HG03039 (cell line): ENCODE results near the gene GNAI2.
"Not testable (repeated sequence)": the region's sequence is repeated elsewhere in the genome, so short reads cannot be mapped to it uniquely, and the experiment has no call there.

Experiments
- ATAC-seq: cut with Tn5 transposase; IDR thresholded peaks from one replicate; pipeline ENCODE4 v1.9.1; 2021; ENCODE audit warnings: mild to moderate bottlenecking, moderate library complexity; ENCODE audit not compliant: unreplicated experiment

Gene GNAI2

DNA sequence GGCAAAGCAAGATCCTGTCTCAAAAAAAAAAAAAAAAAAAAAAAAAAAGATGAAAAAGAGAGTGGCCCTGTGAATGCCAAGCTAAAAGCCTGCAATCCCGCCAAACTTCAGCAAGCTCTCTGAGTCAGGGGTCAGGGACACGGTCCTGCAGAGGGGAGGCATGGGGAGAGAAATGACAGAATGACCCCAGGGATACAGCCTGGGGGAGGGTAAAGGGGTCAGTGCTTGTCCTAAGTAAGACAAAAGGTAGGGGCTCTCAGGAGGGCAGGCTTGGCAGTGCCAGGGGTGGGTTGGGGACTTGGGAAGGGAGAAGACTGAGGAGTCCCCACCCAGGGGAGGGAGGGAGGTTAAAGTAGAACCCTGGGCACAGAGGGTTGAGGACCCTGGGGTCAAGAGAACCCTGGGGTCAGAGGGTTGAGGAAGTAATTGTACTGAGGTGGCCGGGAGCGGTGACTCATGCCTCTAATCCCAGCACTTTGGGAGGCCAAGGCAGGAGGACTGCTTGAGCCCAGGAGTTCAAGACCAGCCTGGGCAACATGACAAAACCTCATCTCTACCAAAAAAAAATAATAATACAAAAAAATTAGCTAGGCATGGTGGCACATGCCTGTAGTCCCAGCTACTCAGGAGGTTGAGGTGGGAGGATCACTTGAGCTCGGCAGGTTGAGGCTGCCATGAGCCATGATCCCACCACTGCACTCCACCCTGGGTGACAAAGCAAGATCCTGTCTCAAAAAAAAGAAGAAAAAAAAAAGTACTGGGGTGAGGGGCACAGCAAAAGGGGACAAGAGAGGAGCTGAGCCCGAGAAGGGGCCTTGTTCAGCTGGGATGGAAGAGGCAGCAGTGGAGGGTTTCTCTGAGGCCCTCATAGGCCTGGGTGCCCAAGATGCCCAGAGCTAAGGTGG lies 27.7 kb downstream of the GNAI2 start:
- no peak for ATAC-seq

DNA sequence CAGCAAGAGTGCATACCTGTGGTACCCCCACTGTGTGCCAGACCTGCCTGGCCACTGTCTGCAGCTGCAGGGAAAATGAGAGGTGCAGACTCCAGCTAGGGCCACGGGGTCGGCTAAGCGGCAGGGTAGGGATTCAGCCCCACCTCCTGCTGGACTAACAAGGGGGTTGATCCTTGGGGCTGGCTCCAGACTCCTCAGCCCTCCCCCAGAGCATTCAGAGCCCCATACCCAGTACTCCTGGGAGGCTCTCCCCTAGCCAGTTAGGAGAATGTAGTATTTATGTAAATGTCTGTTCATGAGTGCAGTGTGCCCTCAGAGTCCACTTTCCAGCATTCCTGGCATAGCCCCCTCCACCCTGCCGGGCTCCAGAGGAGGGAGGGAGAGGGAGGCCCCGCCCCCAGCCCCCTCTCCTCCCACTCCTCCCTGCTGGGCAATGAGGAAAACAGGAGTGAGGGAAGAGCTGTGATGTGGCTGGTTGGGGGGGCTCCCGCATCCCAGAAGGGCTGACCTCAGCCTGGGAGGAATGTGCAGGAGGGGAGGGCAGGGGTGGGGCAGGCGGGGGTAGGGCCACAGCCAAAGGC lies 28.5 kb downstream of the GNAI2 start:
- ATAC-seq, result no peak

DNA sequence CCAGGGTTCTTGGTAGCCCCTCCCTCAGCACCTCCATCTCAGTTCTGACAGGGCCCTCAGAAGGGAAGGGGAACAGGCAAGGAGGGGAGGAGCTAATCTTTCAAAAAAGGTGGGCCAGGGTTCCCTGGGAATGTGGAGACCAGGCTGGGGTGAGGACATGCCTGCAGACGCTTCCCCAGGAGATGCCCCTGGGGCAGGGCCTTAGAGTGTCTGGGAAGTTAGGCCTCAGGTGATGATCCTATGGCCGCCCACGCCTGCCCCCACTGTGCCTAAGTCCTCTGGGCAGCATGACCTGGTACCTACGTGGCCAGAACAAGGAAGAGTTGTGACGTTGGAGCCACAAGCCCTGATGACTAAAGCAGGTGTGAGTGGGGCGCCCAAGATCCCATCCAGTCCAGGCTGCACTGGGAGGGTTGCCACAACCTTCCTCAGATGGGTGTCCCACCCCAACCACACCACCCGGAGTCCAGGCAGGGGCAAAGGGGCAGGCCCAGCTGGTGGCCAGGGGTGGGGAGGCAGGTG lies 29.0 kb downstream of the GNAI2 start:
- no peak for ATAC-seq

GRCh38 chr3:50265571-50265970 lies 29.6 kb downstream of the GNAI2 start:
- no peak for ATAC-seq

DNA sequence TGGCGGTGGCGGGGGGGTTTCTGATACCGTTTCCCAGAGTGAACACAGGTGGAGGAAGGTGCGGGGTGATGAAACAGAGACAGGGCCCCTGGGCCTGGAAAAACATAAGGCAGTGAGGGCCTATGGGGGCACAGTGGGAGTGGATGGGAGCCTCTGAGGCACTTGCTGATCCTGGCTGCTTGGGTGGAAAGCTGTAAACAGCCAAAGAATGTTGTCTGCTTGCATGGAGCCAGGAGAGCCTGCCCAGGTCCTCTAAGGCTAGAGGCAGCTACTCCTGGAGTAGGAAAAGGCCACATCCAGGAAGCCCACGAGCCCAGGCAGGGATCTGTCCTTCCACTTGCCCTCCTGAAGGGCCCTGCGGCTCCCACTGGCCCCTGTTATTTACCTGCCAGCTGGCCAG lies 30.0 kb downstream of the GNAI2 start:
- ATAC-seq, result no peak

DNA sequence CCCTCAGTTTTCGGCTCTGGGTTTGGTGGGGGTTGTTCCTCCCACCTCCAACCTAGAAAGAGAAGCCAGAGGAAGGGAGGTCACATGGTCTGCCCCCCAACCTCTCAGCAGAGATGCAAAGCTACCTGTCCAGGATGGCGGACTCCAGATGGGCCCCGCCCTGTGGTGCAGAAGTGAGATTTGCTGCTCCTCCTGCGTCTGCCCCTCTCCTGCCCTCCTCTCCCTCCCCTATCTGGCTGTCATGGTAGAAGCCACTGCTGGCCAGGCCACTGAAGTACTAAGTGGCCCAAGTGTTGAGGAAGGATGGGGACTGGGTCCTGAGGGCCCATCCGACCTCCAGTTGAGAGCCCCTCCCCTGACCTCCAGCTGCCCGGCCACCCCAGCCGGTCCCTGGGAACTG lies 30.8 kb downstream of the GNAI2 start:
- ATAC-seq, result no peak

DNA sequence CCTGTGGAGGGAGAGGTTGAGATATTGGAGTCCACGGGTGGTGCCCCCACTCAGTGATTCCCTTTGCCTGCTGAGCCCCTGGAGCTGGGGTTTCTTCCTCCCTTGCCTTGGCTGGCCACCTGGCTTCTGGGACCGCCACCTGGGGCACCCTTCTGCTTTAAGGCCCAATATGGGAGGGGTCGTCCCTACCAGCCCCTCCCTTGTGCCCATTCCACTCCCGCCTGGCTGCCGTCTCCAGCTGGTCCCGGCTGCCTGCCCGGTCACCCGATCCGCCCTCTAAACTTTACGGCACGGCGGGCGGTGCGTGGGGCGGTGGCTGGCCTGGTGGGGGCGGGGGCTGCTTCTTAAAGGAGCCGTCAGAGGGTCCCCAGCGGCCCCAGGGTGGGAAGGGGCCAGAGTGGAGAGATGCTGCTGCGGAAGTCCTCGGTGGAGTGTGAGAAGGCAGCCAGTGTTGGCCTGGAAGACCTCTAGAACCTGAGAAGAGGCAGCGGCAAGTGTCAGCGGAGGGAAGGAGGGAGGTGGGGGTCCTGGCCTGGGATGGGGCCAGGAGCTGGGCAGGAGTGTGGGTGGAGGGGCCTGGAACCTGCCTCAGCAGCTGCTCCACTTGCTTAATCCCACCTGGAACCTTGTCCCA lies 31.4 kb downstream of the GNAI2 start:
- ATAC-seq, result no peak

GRCh38 chr3:50268276-50268675 lies 32.3 kb downstream of the GNAI2 start:
- no peak for ATAC-seq

DNA sequence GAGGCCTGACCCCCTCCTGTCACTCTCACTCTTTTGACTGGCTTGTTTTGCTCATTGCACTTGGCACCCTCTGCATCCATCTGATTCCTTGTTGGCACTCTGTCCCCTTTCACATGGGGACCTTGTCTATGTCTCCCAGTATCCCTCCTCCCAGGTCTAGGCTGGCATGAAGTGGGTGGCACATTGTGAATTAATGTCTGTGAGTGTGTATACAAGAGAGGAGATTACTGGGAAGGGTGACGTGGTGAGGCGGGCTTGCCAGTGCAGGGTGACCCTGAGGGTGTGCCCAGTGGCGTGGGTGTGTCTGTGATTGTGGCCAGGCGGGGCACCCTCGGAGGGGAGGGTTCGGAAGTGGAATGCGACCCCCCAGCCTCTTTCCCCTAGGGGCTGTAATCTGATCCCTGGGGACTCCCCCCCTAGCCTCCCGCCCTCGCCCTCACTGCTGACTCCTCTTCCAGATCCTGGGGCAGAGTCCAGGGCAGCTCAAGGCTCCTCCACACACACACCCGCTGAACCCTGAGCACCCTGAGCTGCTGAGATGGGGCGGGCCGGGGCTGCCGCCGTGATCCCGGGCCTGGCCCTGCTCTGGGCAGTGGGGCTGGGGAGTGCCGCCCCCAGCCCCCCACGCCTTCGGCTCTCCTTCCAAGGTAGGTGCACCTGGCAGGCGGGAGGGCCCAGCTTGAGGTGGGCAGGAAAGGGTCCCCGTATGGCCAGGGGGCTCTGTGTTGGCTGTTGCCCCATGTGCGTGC lies 32.9 kb downstream of the GNAI2 start, which contains the start of gene SEMA3B:
Gene SEMA3B, plus strand, starts transcription at position 445 of the 749 bp plus-strand sequence. Its CDS starts 94 bp downstream, at position 539.
- no peak for ATAC-seq

GRCh38 chr3:50269460-50269859 lies 33.5 kb downstream of the GNAI2 start:
- no peak for ATAC-seq

GRCh38 chr3:50269977-50270413 lies 34.0 kb downstream of the GNAI2 start:
- no peak for ATAC-seq

GRCh38 chr3:50270422-50271224 lies 34.6 kb downstream of the GNAI2 start:
- ATAC-seq, result no peak

DNA sequence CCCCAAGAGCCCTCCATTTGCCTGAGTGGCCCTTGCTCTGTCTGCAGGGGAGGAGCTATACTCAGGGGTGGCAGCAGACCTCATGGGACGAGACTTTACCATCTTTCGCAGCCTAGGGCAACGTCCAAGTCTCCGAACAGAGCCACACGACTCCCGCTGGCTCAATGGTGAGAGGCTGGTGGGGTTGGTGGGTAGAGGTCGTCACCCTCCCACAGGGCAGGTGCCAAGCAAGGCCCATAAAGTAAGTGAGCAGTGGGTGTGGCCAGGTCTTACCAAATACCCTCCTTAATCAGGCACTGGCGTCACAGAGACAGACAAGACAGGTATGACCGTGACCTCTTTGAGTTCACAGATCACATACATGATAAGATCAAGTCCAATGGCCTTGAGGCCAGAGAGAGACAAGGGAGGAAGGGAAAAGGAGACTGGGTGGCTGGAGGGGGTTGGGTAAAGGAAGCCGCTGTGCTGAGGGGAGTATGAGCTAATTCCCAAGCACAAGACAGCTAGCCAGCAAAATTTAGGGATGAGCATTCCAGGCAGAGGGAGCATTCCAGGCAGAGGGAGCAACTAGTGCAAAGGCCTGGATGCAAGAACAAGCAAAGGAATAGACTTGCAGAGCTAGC lies 35.4 kb downstream of the GNAI2 start:
- ATAC-seq, result no peak

DNA sequence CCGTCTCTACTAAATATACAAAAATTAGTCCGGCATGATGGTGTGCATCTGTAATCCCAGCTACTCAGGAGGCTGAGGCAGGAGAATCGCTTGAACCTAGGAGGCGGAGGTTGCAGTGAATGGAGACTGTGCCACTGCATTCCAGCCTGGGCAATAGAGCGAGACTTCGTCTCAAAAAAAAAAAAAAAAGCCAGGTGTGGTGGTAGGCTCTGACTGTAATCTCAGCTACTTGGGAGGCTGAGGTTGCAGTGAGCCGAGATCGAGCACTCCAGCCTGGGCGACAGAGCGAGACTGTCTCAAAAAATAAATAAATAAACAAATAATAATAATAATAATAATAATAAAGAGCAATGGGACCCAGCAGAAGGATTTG lies 36.5 kb downstream of the GNAI2 start:
- not testable (repeated sequence) for ATAC-seq

- peak; percentile 70 for ATAC-seq
These were observed 37.1 kb downstream of the GNAI2 start for GRCh38 chr3:50272911-50273688.

DNA sequence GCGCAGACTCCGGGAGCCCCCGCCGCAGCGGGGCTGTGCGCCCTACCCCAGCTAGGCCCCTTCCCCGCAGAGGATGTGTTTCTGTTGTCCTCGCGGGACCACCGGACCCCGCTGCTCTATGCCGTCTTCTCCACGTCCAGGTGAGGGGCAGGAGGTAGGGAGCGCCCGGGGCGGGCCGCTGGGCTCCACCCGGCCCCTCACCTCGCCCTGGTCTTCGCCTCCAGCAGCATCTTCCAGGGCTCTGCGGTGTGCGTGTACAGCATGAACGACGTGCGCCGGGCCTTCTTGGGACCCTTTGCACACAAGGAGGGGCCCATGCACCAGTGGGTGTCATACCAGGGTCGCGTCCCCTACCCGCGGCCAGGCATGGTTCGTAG lies 37.7 kb downstream of the GNAI2 start:
- no peak for ATAC-seq

DNA sequence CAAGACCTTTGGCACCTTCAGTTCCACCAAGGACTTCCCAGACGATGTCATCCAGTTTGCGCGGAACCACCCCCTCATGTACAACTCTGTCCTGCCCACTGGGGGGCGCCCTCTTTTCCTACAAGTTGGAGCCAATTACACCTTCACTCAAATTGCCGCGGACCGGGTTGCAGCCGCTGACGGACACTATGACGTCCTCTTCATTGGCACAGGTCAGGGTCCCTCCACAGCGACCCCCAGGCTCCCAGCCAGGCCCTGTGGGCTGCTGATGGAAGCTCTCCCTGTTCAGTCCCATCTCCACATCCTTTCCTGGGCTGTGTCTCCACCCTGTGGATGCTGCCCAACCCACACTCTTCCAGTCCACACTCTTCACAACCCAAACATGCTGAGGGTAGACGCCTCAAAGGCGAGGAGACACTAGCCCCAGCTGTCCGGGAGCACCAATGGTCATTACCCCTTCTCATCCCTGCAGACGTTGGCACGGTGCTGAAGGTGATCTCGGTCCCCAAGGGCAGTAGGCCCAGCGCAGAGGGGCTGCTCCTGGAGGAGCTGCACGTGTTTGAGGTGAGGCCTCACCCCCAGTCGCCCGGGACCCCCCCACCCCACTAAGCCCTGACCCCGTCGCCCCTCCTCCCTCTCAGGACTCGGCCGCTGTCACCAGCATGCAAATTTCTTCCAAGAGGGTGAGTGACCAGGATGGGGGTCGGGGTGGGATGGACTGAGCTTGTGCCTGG lies 38.5 kb downstream of the GNAI2 start:
- ATAC-seq, result no peak
